SK-N-SH (cell line): Measurements from ENCODE around the gene THSD4. TPM values are rescaled to one million over a fixed set of nuclear protein-coding genes. Genes with fewer than 3 reads are reported as not detected.
A peak's percentile ranks its signal among the peaks of the same experiment; 100 is the strongest.

Experiments used
- CTCF ChIA-PET: fragments of 300-600, 350-600 bp; formaldehyde crosslinking; extraction: SDS; loops from one replicate; lab custom pipeline; 2021; lab: Yijun Ruan, JAX
- POLR2A ChIA-PET: fragments of 350-600 bp; sonication (Branson Sonifier 250); formaldehyde crosslinking; extraction: SDS; loops from one replicate; lab custom pipeline; 2020; ENCODE audit warnings: antibody characterized with exemption, inconsistent platforms; lab: Yijun Ruan, JAX
- DNase-seq: peaks from one replicate; pipeline ENCODE4 v3.0.0; 2012
- H2AFZ ChIP-seq: fragments of 200-600 bp; sonication (generic); 2 replicates; pipeline ENCODE4 v1.8.1; 2016; ENCODE audit warnings: antibody characterized with exemption, mild to moderate bottlenecking, low read depth
- H3F3A ChIP-seq: fragments of 200-600 bp; sonication (generic); replicated peaks from 2 replicates; pipeline ENCODE3; 2016; ENCODE audit warnings: antibody characterized with exemption, mild to moderate bottlenecking; ENCODE audit not compliant: insufficient read depth
- H3K27ac ChIP-seq, 2 experiments: fragments of 200-500 bp in 1 of 2; fragments of 200-600 bp in 1 of 2; sonication (Bioruptor generic) in 1 of 2; sonication (generic), shearing (Covaris generic) in 1 of 2; 2 replicates each; pipeline versions ENCODE4 v1.5.1 to v1.6.1; 2014 to 2016; ENCODE audit warnings: low read depth in 2 of 2, inconsistent platforms in 1 of 2, low read length in 1 of 2, mild to moderate bottlenecking in 1 of 2, mixed read lengths in 1 of 2
- H3K27me3 ChIP-seq: fragments of 200-600 bp; sonication (generic), shearing (Covaris generic); 2 replicates; pipeline ENCODE4 v1.6.1; 2016; ENCODE audit warnings: mixed run types; ENCODE audit not compliant: insufficient read depth
- H3K36me3 ChIP-seq, 2 experiments: fragments of 200-500 bp in 1 of 2; fragments of 200-600 bp in 1 of 2; sonication (Bioruptor generic) in 1 of 2; sonication (generic) in 1 of 2; replicated peaks in 1 of 2; 2 replicates each; pipeline versions ENCODE3 to v1.5.1; 2014 to 2016; ENCODE audit warnings: low read length in 1 of 2, mild to moderate bottlenecking in 1 of 2; ENCODE audit not compliant: insufficient read depth in 2 of 2, control insufficient read depth in 1 of 2
- H3K4me1 ChIP-seq, 2 experiments: fragments of 200-500 bp in 1 of 2; fragments of 200-600 bp in 1 of 2; sonication (Bioruptor generic) in 1 of 2; sonication (generic), shearing (Covaris generic) in 1 of 2; 2 replicates each; pipeline versions ENCODE4 v1.5.1 to v1.6.1; 2014 to 2016; ENCODE audit warnings: low read depth in 1 of 2, low read length in 1 of 2, mixed run types in 1 of 2; ENCODE audit not compliant: insufficient read depth in 2 of 2, control insufficient read depth in 1 of 2
- H3K4me2 ChIP-seq: fragments of 200-600 bp; sonication (generic), shearing (Covaris generic); 2 replicates; pipeline ENCODE4 v1.6.1; 2017; ENCODE audit warnings: mixed run types
- H3K4me3 ChIP-seq, 2 experiments: fragments of 200-500 bp in 1 of 2; fragments of 200-600 bp in 1 of 2; sonication (Bioruptor generic) in 1 of 2; sonication (generic), shearing (Covaris generic) in 1 of 2; 2 replicates each; pipeline versions ENCODE4 v1.5.1 to v1.8.1; 2014 to 2016; ENCODE audit warnings: low read depth in 2 of 2, inconsistent platforms in 1 of 2, low read length in 1 of 2, mild to moderate bottlenecking in 1 of 2, mixed read lengths in 1 of 2, moderate library complexity in 1 of 2
- H3K79me2 ChIP-seq: fragments of 200-600 bp; sonication (generic); 2 replicates; pipeline ENCODE4 v1.8.1; 2017; ENCODE audit warnings: mild to moderate bottlenecking; ENCODE audit not compliant: insufficient read depth
- H3K9ac ChIP-seq: fragments of 200-600 bp; sonication (generic); 2 replicates; pipeline ENCODE4 v1.6.1; 2017; ENCODE audit warnings: mixed run types
- H3K9me2 ChIP-seq: fragments of 200-600 bp; sonication (generic); 2 replicates; pipeline ENCODE4 v1.6.1; 2017; ENCODE audit warnings: mixed run types
- H3K9me3 ChIP-seq: fragments of 200-600 bp; sonication (generic); 2 replicates; pipeline ENCODE4 v1.6.1; 2017; ENCODE audit warnings: mixed run types, mild to moderate bottlenecking, moderate library complexity
- H4K20me1 ChIP-seq: fragments of 200-600 bp; sonication (generic); 2 replicates; pipeline ENCODE4 v1.6.1; 2017; ENCODE audit warnings: mild to moderate bottlenecking, mixed run types; ENCODE audit not compliant: insufficient read depth
- ELF1 ChIP-seq: IDR thresholded peaks from 2 replicates; pipeline ENCODE4 v1.4.0; 2012
- FOXJ3 ChIP-seq: sonication (generic); formaldehyde crosslinking; IDR thresholded peaks from 2 replicates; pipeline ENCODE4 v1.5.1; 2020; ENCODE audit warnings: mild to moderate bottlenecking, missing genetic modification reagents
- GABPA ChIP-seq: IDR thresholded peaks from 2 replicates; pipeline ENCODE4 v1.4.0; 2012; ENCODE audit warnings: low read depth, mild to moderate bottlenecking
- JUND ChIP-seq: IDR thresholded peaks from 2 replicates; pipeline ENCODE4 v1.4.0; 2012
- MEF2A ChIP-seq: IDR thresholded peaks from 2 replicates; pipeline ENCODE4 v1.4.0; 2012; ENCODE audit warnings: low read depth, borderline replicate concordance
- MXI1 ChIP-seq: IDR thresholded peaks from 2 replicates; pipeline ENCODE4 v1.6.1; 2012; ENCODE audit warnings: mild to moderate bottlenecking, low read depth, low read length, improper control_type of control experiment
- NRF1 ChIP-seq: IDR thresholded peaks from 2 replicates; pipeline ENCODE4 v1.6.1; 2012; ENCODE audit warnings: low read depth, mild to moderate bottlenecking, low read length
- PBX3 ChIP-seq: IDR thresholded peaks from 2 replicates; pipeline ENCODE4; 2012
- REST ChIP-seq: IDR thresholded peaks from 2 replicates; pipeline ENCODE4 v1.6.1; 2012; ENCODE audit warnings: mild to moderate bottlenecking, low read depth, low read length, moderate library complexity
- RXRA ChIP-seq: IDR thresholded peaks from 2 replicates; pipeline ENCODE4 v1.4.0; 2012; ENCODE audit warnings: low read depth, mild to moderate bottlenecking, borderline replicate concordance
- SIN3A ChIP-seq: IDR thresholded peaks from 2 replicates; pipeline ENCODE4 v1.6.1; 2012; ENCODE audit warnings: low read depth, mild to moderate bottlenecking, low read length, moderate library complexity, borderline replicate concordance
- TAF1 ChIP-seq: IDR thresholded peaks from 2 replicates; pipeline ENCODE4 v1.6.1; 2012; ENCODE audit warnings: low read depth, mild to moderate bottlenecking, low read length, moderate library complexity, borderline replicate concordance
- TEAD4 ChIP-seq: IDR thresholded peaks from 2 replicates; pipeline ENCODE4 v1.4.0; 2012; ENCODE audit warnings: mild to moderate bottlenecking, borderline replicate concordance; ENCODE audit not compliant: insufficient read depth
- WGBS: methylation state at CpG from one replicate; pipeline ENCODE4 v1.1.6; 2017; ENCODE audit warnings: low lambda C conversion rate; 5-methylcytosine and 5-hydroxymethylcytosine counted together
- polyA plus RNA-seq, 3 experiments: library from polyadenylated mRNA; depleted of rRNA; stranded (reverse); fragments of >200 nt; gene quantifications; 2 replicates each; pipeline ENCODE4 v1.2.3, GENCODE V29; 2012
- TF ChIP-seq, protein P1 (sequence below): IDR thresholded peaks from 2 replicates; pipeline ENCODE4 v1.4.0; 2012; ENCODE audit warnings: low read depth, borderline replicate concordance
- TF ChIP-seq, protein P2 (sequence below): fragments of 200-600 bp; sonication (generic); IDR thresholded peaks from 2 replicates; pipeline ENCODE4 v1.6.1; 2017; ENCODE audit warnings: antibody characterized with exemption, mild to moderate bottlenecking, moderate library complexity

The THSD4 gene
- polyA plus RNA-seq, 1 of the 3 experiments (the other 2 are of a cell fraction), result 79.1 TPM

- no peak for TF ChIP-seq PBX3
Measured at GRCh38 chr15:71484080-71484479, 368.8 kb downstream of the THSD4 start (continued).

DNA sequence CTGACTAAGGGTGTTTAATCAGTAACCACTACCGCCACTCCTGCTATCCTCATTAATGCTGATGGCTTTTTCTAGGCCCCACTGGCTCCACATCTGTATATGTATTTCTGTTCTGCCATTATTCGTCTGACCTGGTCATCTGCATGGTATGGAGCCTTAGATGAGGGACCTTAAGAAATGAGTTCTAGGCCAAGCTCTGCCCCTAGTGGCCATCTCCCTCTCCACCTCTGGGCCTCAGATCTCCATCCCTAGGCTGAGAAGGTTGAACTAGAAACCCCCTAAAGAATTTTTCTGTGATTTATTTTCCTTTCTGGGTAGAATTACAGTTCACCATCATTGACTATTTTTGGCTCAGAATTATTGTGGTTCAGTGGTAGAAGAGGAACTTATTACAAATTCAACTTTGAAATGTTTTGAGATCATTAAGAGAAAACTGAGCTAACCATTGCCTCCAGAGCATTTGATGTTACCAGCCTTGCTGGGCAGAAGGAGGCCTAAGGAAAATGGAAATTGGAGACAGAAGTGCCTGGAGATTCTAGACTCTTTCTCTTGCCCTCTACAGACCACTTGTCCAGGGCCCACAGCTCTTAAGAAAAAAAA is 369.9 kb downstream of the THSD4 start:
- Histone ChIP-seq H3K9me2 (no peaks in the 10 kb centered on the region), H4K20me1 (no peaks in the 10 kb centered on the region), H3K9me3 (no peaks in the 10 kb centered on the region), H3K27ac (no peak overlapping the region), H2AFZ (no peak overlapping the region), H3K4me2 (no peak overlapping the region), H3K9ac (no peak overlapping the region), H3F3A (no peaks in the 10 kb centered on the region), H3K79me2 (no peaks in the 10 kb centered on the region), H3K4me1 (no peaks in the 10 kb centered on the region), H3K36me3 (no peaks in the 10 kb centered on the region), H3K4me3 (no peak overlapping the region), H3K27me3 (no peaks in the 10 kb centered on the region)
- ChIA-PET CTCF (interaction anchor here (1.1 to 2.0 kb wide), 7 partner anchors 9 to 296 kb away, joined by 3 to 10 read pairs (median 4); no protein-coding TSS in a partner anchor), POLR2A (no interaction called here)
- TF ChIP-seq TEAD4 (no peak), FOXJ3 (CRISPR knock-in tag) (no peak), PBX3 (no peak)
- TF ChIP-seq, protein P1, sequence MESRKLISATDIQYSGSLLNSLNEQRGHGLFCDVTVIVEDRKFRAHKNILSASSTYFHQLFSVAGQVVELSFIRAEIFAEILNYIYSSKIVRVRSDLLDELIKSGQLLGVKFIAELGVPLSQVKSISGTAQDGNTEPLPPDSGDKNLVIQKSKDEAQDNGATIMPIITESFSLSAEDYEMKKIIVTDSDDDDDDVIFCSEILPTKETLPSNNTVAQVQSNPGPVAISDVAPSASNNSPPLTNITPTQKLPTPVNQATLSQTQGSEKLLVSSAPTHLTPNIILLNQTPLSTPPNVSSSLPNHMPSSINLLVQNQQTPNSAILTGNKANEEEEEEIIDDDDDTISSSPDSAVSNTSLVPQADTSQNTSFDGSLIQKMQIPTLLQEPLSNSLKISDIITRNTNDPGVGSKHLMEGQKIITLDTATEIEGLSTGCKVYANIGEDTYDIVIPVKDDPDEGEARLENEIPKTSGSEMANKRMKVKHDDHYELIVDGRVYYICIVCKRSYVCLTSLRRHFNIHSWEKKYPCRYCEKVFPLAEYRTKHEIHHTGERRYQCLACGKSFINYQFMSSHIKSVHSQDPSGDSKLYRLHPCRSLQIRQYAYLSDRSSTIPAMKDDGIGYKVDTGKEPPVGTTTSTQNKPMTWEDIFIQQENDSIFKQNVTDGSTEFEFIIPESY, result no peak
- TF ChIP-seq, protein P2, sequence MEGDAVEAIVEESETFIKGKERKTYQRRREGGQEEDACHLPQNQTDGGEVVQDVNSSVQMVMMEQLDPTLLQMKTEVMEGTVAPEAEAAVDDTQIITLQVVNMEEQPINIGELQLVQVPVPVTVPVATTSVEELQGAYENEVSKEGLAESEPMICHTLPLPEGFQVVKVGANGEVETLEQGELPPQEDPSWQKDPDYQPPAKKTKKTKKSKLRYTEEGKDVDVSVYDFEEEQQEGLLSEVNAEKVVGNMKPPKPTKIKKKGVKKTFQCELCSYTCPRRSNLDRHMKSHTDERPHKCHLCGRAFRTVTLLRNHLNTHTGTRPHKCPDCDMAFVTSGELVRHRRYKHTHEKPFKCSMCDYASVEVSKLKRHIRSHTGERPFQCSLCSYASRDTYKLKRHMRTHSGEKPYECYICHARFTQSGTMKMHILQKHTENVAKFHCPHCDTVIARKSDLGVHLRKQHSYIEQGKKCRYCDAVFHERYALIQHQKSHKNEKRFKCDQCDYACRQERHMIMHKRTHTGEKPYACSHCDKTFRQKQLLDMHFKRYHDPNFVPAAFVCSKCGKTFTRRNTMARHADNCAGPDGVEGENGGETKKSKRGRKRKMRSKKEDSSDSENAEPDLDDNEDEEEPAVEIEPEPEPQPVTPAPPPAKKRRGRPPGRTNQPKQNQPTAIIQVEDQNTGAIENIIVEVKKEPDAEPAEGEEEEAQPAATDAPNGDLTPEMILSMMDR, result peak; percentile 49
- peak; percentile 27 for DNase-seq
- 92% methylated on average over 2 of the region's 2 CpGs for WGBS

DNA sequence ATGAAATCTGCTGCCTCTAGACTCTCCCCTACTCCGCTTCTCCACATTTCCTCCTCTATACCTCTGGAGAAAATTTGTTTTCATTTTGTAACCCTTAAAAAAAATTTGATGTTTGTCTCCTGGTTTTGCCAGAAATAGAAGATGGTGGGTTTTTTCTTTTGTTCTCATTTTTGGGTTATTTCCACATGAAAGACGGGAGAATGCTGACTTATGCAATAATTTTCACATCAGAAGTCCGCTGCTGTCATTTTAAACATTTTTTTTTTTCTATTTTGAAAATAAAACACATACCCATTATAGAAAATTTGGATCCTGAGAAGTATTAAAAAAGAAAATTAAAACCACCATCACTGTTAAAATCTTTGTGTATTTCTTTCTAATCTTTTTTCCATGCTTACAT is 374.3 kb downstream of the THSD4 start:
- Histone ChIP-seq H3K27me3 (no peaks in the 10 kb centered on the region), H3K4me2 (no peak overlapping the region), H3K79me2 (no peaks in the 10 kb centered on the region), H3F3A (no peaks in the 10 kb centered on the region), H3K36me3 (no peaks in the 10 kb centered on the region), H3K9ac (no peak overlapping the region), H4K20me1 (no peaks in the 10 kb centered on the region; the same call in 1 of the 2 replicates), H3K27ac (no peak overlapping the region), H3K9me2 (no peaks in the 10 kb centered on the region), H3K9me3 (no peaks in the 10 kb centered on the region), H3K4me1 (no peaks in the 10 kb centered on the region), H2AFZ (no peak overlapping the region), H3K4me3 (no peak overlapping the region)
- no peak for DNase-seq
- 82% methylated on average over 3 of the region's 3 CpGs for WGBS
- ChIA-PET CTCF (no interaction called here), POLR2A (no interaction called here)
- TF ChIP-seq REST, result no peak
- no peak for TF ChIP-seq ELF1
- TF ChIP-seq RXRA, result no peak
- TF ChIP-seq GABPA, result no peak
- TF ChIP-seq NRF1, result no peak
- no peak for TF ChIP-seq FOXJ3 (CRISPR knock-in tag)
- TF ChIP-seq JUND, result no peak
- no peak for TF ChIP-seq TAF1
- TF ChIP-seq SIN3A, result no peak
- TF ChIP-seq MXI1, result no peak
- no peak for TF ChIP-seq MEF2A
